ENCODE results near the gene AIM2.

DNA sequence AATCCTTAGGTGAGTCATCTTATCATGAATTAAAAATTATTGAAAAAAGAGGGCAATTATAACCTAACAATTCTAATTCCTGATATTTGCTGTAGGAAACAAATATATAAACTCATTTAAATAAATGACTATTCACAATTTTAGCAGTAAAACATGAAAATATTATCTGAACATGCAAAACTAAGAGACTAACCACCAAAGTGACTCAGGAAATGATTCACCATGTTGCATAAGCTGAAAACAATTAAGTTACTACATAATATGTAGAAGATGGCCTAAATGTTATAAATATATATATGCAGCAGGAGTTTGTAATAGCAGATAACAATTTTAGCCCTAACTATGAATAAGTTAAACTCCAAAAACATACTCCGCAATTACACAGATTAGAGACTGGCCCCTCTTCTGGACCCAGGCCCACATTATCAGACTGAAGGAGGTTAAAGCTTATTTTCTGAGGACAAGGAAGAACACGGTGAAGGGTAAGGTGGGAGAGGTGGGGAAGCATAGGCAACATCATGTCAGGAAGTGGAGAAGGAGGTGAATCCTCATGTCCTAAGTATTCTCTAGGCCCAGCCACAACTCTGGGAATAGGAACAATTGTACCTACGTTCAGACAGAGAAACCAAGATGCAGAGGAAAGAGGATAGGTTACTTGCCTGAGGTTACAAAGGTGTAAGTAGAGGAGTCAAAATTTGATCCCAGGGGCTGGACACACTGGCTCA lies 15.6 kb upstream of the AIM2 start:
- TF ChIP-seq, protein P1, sequence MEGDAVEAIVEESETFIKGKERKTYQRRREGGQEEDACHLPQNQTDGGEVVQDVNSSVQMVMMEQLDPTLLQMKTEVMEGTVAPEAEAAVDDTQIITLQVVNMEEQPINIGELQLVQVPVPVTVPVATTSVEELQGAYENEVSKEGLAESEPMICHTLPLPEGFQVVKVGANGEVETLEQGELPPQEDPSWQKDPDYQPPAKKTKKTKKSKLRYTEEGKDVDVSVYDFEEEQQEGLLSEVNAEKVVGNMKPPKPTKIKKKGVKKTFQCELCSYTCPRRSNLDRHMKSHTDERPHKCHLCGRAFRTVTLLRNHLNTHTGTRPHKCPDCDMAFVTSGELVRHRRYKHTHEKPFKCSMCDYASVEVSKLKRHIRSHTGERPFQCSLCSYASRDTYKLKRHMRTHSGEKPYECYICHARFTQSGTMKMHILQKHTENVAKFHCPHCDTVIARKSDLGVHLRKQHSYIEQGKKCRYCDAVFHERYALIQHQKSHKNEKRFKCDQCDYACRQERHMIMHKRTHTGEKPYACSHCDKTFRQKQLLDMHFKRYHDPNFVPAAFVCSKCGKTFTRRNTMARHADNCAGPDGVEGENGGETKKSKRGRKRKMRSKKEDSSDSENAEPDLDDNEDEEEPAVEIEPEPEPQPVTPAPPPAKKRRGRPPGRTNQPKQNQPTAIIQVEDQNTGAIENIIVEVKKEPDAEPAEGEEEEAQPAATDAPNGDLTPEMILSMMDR (IDR thresholded peaks at IDR 0.05): no peak
- TF ChIP-seq POLR2A (IDR thresholded peaks at IDR 0.05): no peak

Data from vagina (tissue), 2 donors.